Uterus (tissue), 4 donors: ENCODE data around the gene SAMD4A. TPM values are rescaled to one million over a fixed set of nuclear protein-coding genes. Genes with fewer than 3 reads are reported as not detected.

Source experiments
- DNase-seq, 2 donors: peaks; one replicate each; pipeline ENCODE4 v3.0.0-alpha.2; 2019 to 2020
- H3K27ac ChIP-seq, 2 donors: fragments of 200-600 bp; sonication (generic); 1 replicate in 1 of 2; 2 replicates in 1 of 2; pipeline ENCODE4 v1.5.1; 2016 to 2018
- H3K27me3 ChIP-seq, 2 donors: fragments of 200-600 bp; sonication (generic); one replicate each; pipeline ENCODE4 v1.5.1; 2018 to 2019; ENCODE audit warnings: control low read depth in 1 of 2
- H3K36me3 ChIP-seq, 2 donors: fragments of 200-600 bp; sonication (generic); one replicate each; pipeline ENCODE4 v1.5.1; 2019; ENCODE audit warnings: control low read depth in 1 of 2
- H3K4me1 ChIP-seq, 2 donors: fragments of 200-600 bp; sonication (generic); one replicate each; pipeline ENCODE4 v1.5.1; 2018 to 2019; ENCODE audit warnings: control low read depth in 1 of 2
- H3K4me3 ChIP-seq, 2 donors: fragments of 200-600 bp; sonication (generic); 1 replicate in 1 of 2; 2 replicates in 1 of 2; pipeline ENCODE4 v1.5.1; 2018 to 2019; ENCODE audit warnings: mild to moderate bottlenecking in 1 of 2
- H3K9me3 ChIP-seq, 2 donors: fragments of 200-600 bp; sonication (generic); one replicate each; pipeline ENCODE4 v1.5.1; 2019; ENCODE audit warnings: control low read depth in 1 of 2
- CTCF ChIP-seq, 4 experiments: fragments of 200-600 bp in 2 of 4; fragments of 450-650 bp in 2 of 4; sonication (generic) in 2 of 4; IDR thresholded peaks; one replicate each; pipeline ENCODE4 v1.5.1; 2016 to 2019; ENCODE audit warnings: antibody characterized with exemption in 4 of 4, mild to moderate bottlenecking in 2 of 4, moderate library complexity in 1 of 4
- POLR2A ChIP-seq, 2 donors: fragments of 450-650 bp; IDR thresholded peaks; one replicate each; pipeline ENCODE4 v1.6.1; 2016; ENCODE audit warnings: antibody characterized with exemption in 2 of 2, mild to moderate bottlenecking in 1 of 2, moderate library complexity in 1 of 2
- intact Hi-C: fragments of 100-400 bp; cut with DNase I; formaldehyde crosslinking; loops from one replicate; pipeline ENCODE4 v1.15.1; 2023; ENCODE audit warnings: low total_unique reads
- total RNA-seq, 4 donors: library from RNA; depleted of rRNA in 3 of 4; stranded (reverse); fragments of >200 nt in 3 of 4; gene quantifications; one replicate each; pipeline versions ENCODE4 v1.1.0 to v1.2.4, GENCODE V29; 2014 to 2023
- donor health status: DM: yes; HTN: yes; CAD: no.

The SAMD4A gene
- total RNA-seq, 4 donors from 2014 or later, result 46.9 to 67.8 (median 55.0) TPM

GRCh38 chr14:54629183-54629582 lies 62.3 kb downstream of the SAMD4A start:
- Histone ChIP-seq H3K4me1 (peaks cover 7 to 13% of the 10 kb centered on the region in 2 donors), H3K36me3 (no peaks in the 10 kb centered on the region), H3K27me3 (no peaks in the 10 kb centered on the region), H3K27ac (peak overlapping the region in 1 of 2 donors; percentile 72), H3K4me3 (no peak overlapping the region), H3K9me3 (no peaks in the 10 kb centered on the region)
- TF ChIP-seq POLR2A (IDR thresholded peaks at IDR 0.05), result no peak
- TF ChIP-seq CTCF (IDR thresholded peaks at IDR 0.05), result no peak
- no peak for DNase-seq
- intact Hi-C loops, result no loop called here

- intact Hi-C loops, result no loop called here
- Histone ChIP-seq H3K36me3 (no peaks in the 10 kb centered on the region), H3K27ac (no peak overlapping the region), H3K27me3 (no peaks in the 10 kb centered on the region), H3K4me1 (peaks cover 7 to 10% of the 10 kb centered on the region in 2 donors), H3K4me3 (no peak overlapping the region), H3K9me3 (no peaks in the 10 kb centered on the region)
- no peak for TF ChIP-seq POLR2A (IDR thresholded peaks at IDR 0.05)
- no peak for TF ChIP-seq CTCF (IDR thresholded peaks at IDR 0.05)
- DNase-seq, result no peak
Measured at GRCh38 chr14:54629635-54630360, 62.9 kb downstream of the SAMD4A start.

GRCh38 chr14:54631016-54631415 lies 64.1 kb downstream of the SAMD4A start:
- TF ChIP-seq CTCF (IDR thresholded peaks at IDR 0.05), result no peak
- no peak for TF ChIP-seq POLR2A (IDR thresholded peaks at IDR 0.05)
- intact Hi-C loops, result no loop called here
- no peaks in the 10 kb centered on the region for H3K36me3 ChIP-seq
- no peaks in the 10 kb centered on the region for H3K27me3 ChIP-seq
- H3K4me3 ChIP-seq, result no peak overlapping the region
- no peak overlapping the region for H3K27ac ChIP-seq
- H3K4me1 ChIP-seq, result peaks cover 0 to 7% of the 10 kb centered on the region in 2 donors
- H3K9me3 ChIP-seq, result no peaks in the 10 kb centered on the region
- no peak for DNase-seq

- Histone ChIP-seq H3K27ac (no peak overlapping the region), H3K27me3 (no peaks in the 10 kb centered on the region), H3K4me1 (peaks cover 0 to 7% of the 10 kb centered on the region in 2 donors), H3K36me3 (no peaks in the 10 kb centered on the region), H3K9me3 (no peaks in the 10 kb centered on the region), H3K4me3 (no peak overlapping the region)
- intact Hi-C loops, result no loop called here
- no peak for DNase-seq
- TF ChIP-seq POLR2A (IDR thresholded peaks at IDR 0.05), result no peak
- TF ChIP-seq CTCF (IDR thresholded peaks at IDR 0.05), result no peak
Measured at GRCh38 chr14:54632452-54632851, 65.5 kb downstream of the SAMD4A start.

GRCh38 chr14:54633076-54633475 lies 66.1 kb downstream of the SAMD4A start:
- no peak for DNase-seq
- intact Hi-C loops, result no loop called here
- Histone ChIP-seq H3K4me1 (peaks cover 0 to 5% of the 10 kb centered on the region in 2 donors), H3K27me3 (no peaks in the 10 kb centered on the region), H3K27ac (no peak overlapping the region), H3K4me3 (no peak overlapping the region), H3K9me3 (no peaks in the 10 kb centered on the region), H3K36me3 (no peaks in the 10 kb centered on the region)
- TF ChIP-seq POLR2A (IDR thresholded peaks at IDR 0.05), result no peak
- TF ChIP-seq CTCF (IDR thresholded peaks at IDR 0.05), result no peak
